H1 (cell line): ENCODE measurements around the gene CAMSAP1. TPM values are rescaled to one million over a fixed set of nuclear protein-coding genes. Genes with fewer than 3 reads are reported as not detected.

Experiments used
- CTCF ChIA-PET: fragments of 300-600 bp; sonication (Branson Sonifier 250); formaldehyde crosslinking; loops from one replicate; lab custom pipeline; 2021; ENCODE audit not compliant: partially characterized antibody; lab: Charles Lee
- POLR2A ChIA-PET: fragments of 300-600 bp; sonication (Branson Sonifier 250); formaldehyde crosslinking; loops from one replicate; lab custom pipeline; 2021; ENCODE audit warnings: inconsistent platforms; ENCODE audit not compliant: partially characterized antibody; lab: Charles Lee
- DNase-seq, 2 experiments: peaks; one replicate each; pipeline versions ENCODE4 v3.0.0 to v3.0.0-alpha.2; 2010 to 2022; ENCODE audit warnings: low spot score in 2 of 2, low read depth in 1 of 2, mixed read lengths in 1 of 2
- FAIRE-seq: peaks from 2 replicates; lab custom pipeline; 2011; peaks lifted over from hg19 to GRCh38; lab: Jason Lieb, UNC
- H2AFZ ChIP-seq: 2 replicates; pipeline ENCODE4 v1.8.1; 2012; ENCODE audit warnings: low read length, inconsistent platforms
- H2AK5ac ChIP-seq: 2 replicates; pipeline ENCODE4 v1.6.1; 2013; ENCODE audit warnings: low read depth, low read length
- H2BK120ac ChIP-seq: replicated peaks from 2 replicates; pipeline ENCODE3; 2013; ENCODE audit warnings: low read depth, low read length, inconsistent platforms
- H2BK12ac ChIP-seq: 2 replicates; pipeline ENCODE4 v1.6.1; 2013; ENCODE audit warnings: low read depth, low read length
- H2BK15ac ChIP-seq: 2 replicates; pipeline ENCODE4 v1.6.1; 2013; ENCODE audit warnings: low read length
- H2BK20ac ChIP-seq: 2 replicates; pipeline ENCODE4 v1.6.1; 2013; ENCODE audit warnings: low read length
- H2BK5ac ChIP-seq: 2 replicates; pipeline ENCODE4 v1.6.1; 2013; ENCODE audit warnings: low read depth, low read length
- H3K14ac ChIP-seq: 2 replicates; pipeline ENCODE4 v1.6.1; 2013; ENCODE audit warnings: inconsistent platforms; ENCODE audit not compliant: insufficient read length
- H3K18ac ChIP-seq: 2 replicates; pipeline ENCODE4 v1.6.1; 2013; ENCODE audit warnings: low read length; ENCODE audit errors: extremely low read depth
- H3K23ac ChIP-seq: 2 replicates; pipeline ENCODE4 v1.6.1; 2013; ENCODE audit warnings: inconsistent platforms; ENCODE audit not compliant: insufficient read length
- H3K23me2 ChIP-seq: 2 replicates; pipeline ENCODE4 v1.6.1; 2013; ENCODE audit warnings: low read depth, low read length
- H3K27ac ChIP-seq: 2 replicates; pipeline ENCODE4 v1.6.1; 2011; ENCODE audit warnings: low read depth, low read length, inconsistent platforms
- H3K27me3 ChIP-seq, 4 experiments: replicated peaks in 1 of 4; 1 replicate in 1 of 4; 2 replicates in 3 of 4; pipeline versions ENCODE4 v1.6.1 to v1.8.1; 2011 to 2013; ENCODE audit warnings: low read length in 3 of 4, mild to moderate bottlenecking in 3 of 4, inconsistent platforms in 2 of 4, mixed read lengths in 2 of 4, moderate library complexity in 1 of 4; ENCODE audit not compliant: control insufficient read depth in 3 of 4, insufficient read depth in 3 of 4; ENCODE audit errors: extremely low read depth in 1 of 4
- H3K36me3 ChIP-seq, 4 experiments: 2 replicates each; pipeline versions ENCODE4 v1.6.1 to v1.8.1; 2011 to 2013; ENCODE audit warnings: mild to moderate bottlenecking in 4 of 4, low read length in 3 of 4, moderate library complexity in 2 of 4, control low read depth in 1 of 4, inconsistent platforms in 1 of 4; ENCODE audit not compliant: insufficient read depth in 4 of 4, control insufficient read depth in 2 of 4
- H3K4ac ChIP-seq: replicated peaks from 2 replicates; pipeline ENCODE3; 2013; ENCODE audit warnings: low read length, low read depth, mixed read lengths, inconsistent platforms; ENCODE audit not compliant: insufficient read length
- H3K4me1 ChIP-seq, 4 experiments: replicated peaks in 1 of 4; 1 replicate in 1 of 4; 2 replicates in 3 of 4; pipeline versions ENCODE4 v1.6.1 to v1.8.1; 2011 to 2013; ENCODE audit warnings: low read length in 3 of 4, inconsistent platforms in 2 of 4, mixed read lengths in 1 of 4; ENCODE audit not compliant: insufficient read depth in 4 of 4, control insufficient read depth in 3 of 4
- H3K4me2 ChIP-seq, 2 experiments: 2 replicates each; pipeline versions ENCODE4 v1.6.1 to v1.8.1; 2011 to 2013; ENCODE audit warnings: low read depth in 2 of 2, low read length in 2 of 2, control low read depth in 1 of 2, inconsistent platforms in 1 of 2, mild to moderate bottlenecking in 1 of 2; ENCODE audit not compliant: insufficient read depth in 1 of 2
- H3K4me3 ChIP-seq, 4 experiments: fragments of 200-600, 300-600 bp in 1 of 4; sonication (generic), shearing (Covaris generic), sonication (Bioruptor Twin) in 1 of 4; 2 replicates each; pipeline versions ENCODE4 v1.5.1 to v1.8.1; 2011 to 2016; ENCODE audit warnings: low read length in 4 of 4, low read depth in 3 of 4, control low read depth in 2 of 4, inconsistent platforms in 2 of 4, mild to moderate bottlenecking in 2 of 4, mixed read lengths in 1 of 4, moderate library complexity in 1 of 4; ENCODE audit not compliant: insufficient read depth in 2 of 4; ENCODE audit errors: extremely low read depth in 1 of 4
- H3K56ac ChIP-seq: replicated peaks from 2 replicates; pipeline ENCODE3; 2013; ENCODE audit warnings: low read depth, mild to moderate bottlenecking, mixed read lengths, low read length, inconsistent platforms; ENCODE audit not compliant: insufficient read length
- H3K79me1 ChIP-seq: 2 replicates; pipeline ENCODE4 v1.6.1; 2013; ENCODE audit warnings: low read depth, low read length, control low read depth
- H3K79me2 ChIP-seq, 2 experiments: 2 replicates each; pipeline versions ENCODE4 v1.6.1 to v1.8.1; 2012 to 2013; ENCODE audit warnings: low read length in 2 of 2, mild to moderate bottlenecking in 2 of 2, inconsistent platforms in 1 of 2; ENCODE audit not compliant: insufficient read depth in 2 of 2, control insufficient read depth in 1 of 2
- H3K9ac ChIP-seq, 4 experiments: replicated peaks in 1 of 4; 1 replicate in 1 of 4; 2 replicates in 3 of 4; pipeline versions ENCODE4 v1.6.1 to v1.8.1; 2011 to 2013; ENCODE audit warnings: low read depth in 3 of 4, low read length in 3 of 4, control low read depth in 2 of 4, mild to moderate bottlenecking in 2 of 4, moderate library complexity in 2 of 4, inconsistent platforms in 1 of 4; ENCODE audit errors: extremely low read depth in 1 of 4
- H3K9me3 ChIP-seq, 2 experiments: 2 replicates each; pipeline versions ENCODE4 v1.6.1 to v1.8.1; 2012 to 2013; ENCODE audit warnings: mild to moderate bottlenecking in 2 of 2, moderate library complexity in 2 of 2, control low read depth in 1 of 2, inconsistent platforms in 1 of 2, low read depth in 1 of 2, low read length in 1 of 2, mixed read lengths in 1 of 2; ENCODE audit not compliant: insufficient read depth in 2 of 2
- H4K20me1 ChIP-seq, 2 experiments: replicated peaks in 1 of 2; 2 replicates each; pipeline versions ENCODE3 to v1.8.1; 2011 to 2013; ENCODE audit warnings: inconsistent platforms in 2 of 2, low read length in 2 of 2, mild to moderate bottlenecking in 1 of 2; ENCODE audit not compliant: insufficient read depth in 2 of 2, control insufficient read depth in 1 of 2
- H4K5ac ChIP-seq: 2 replicates; pipeline ENCODE4 v1.6.1; 2013; ENCODE audit warnings: low read length, low read depth, mixed read lengths, inconsistent platforms; ENCODE audit not compliant: insufficient read length
- H4K8ac ChIP-seq: 2 replicates; pipeline ENCODE4 v1.8.0; 2013; ENCODE audit warnings: mild to moderate bottlenecking, moderate library complexity, low read length, inconsistent platforms; ENCODE audit not compliant: insufficient read depth; ENCODE audit errors: extremely low read depth
- H4K91ac ChIP-seq: replicated peaks from 2 replicates; pipeline ENCODE3; 2013; ENCODE audit warnings: low read length, mixed read lengths, inconsistent platforms; ENCODE audit not compliant: insufficient read length
- E2F6 ChIP-seq: IDR thresholded peaks from 2 replicates; pipeline ENCODE4 v1.6.1; 2012; ENCODE audit warnings: inconsistent platforms
- GTF2F1 ChIP-seq: IDR thresholded peaks from 2 replicates; pipeline ENCODE4 v1.6.1; 2012; ENCODE audit warnings: low read depth, low read length, improper control_type of control experiment, borderline replicate concordance
- KDM1A ChIP-seq: fragments of 200-600, 300-600 bp; sonication (generic); IDR thresholded peaks from 2 replicates; pipeline ENCODE4 v1.7.1; 2016; ENCODE audit warnings: mild to moderate bottlenecking, low read length, borderline replicate concordance
- NRF1 ChIP-seq: IDR thresholded peaks from 2 replicates; pipeline ENCODE4 v1.6.1; 2011; ENCODE audit warnings: mild to moderate bottlenecking, low read depth, low read length, improper control_type of control experiment
- POU5F1 ChIP-seq: IDR thresholded peaks from 2 replicates; pipeline ENCODE4 v1.6.1; 2011; ENCODE audit warnings: low read depth, mild to moderate bottlenecking, low read length, moderate library complexity
- TAF1 ChIP-seq: IDR thresholded peaks from 2 replicates; pipeline ENCODE4 v1.6.1; 2011; ENCODE audit warnings: mild to moderate bottlenecking, low read depth, low read length
- WGBS, 2 experiments: shearing (Covaris generic) in 1 of 2; methylation state at CpG; one replicate each; pipeline versions ENCODE4 v1.1.6 to v1.1.7; 2013 to 2015; ENCODE audit warnings: low lambda C conversion rate in 2 of 2, mixed read lengths in 2 of 2, inconsistent platforms in 1 of 2, low coverage in 1 of 2, missing lambda C conversion rate in 1 of 2; ENCODE audit not compliant: insufficient replicate concordance in 2 of 2, insufficient coverage in 1 of 2, insufficient read length in 1 of 2; ENCODE audit errors: extremely low coverage in 1 of 2, missing lambda C conversion rate in 1 of 2; 5-methylcytosine and 5-hydroxymethylcytosine counted together
- polyA plus RNA-seq, 7 experiments: library from polyadenylated mRNA; depleted of rRNA in 3 of 7; stranded (reverse) in 5 of 7; unstranded in 2 of 7; fragments of >200 nt in 5 of 7; fragments of 200-250 nt in 2 of 7; gene quantifications; 1 replicate in 5 of 7; 2 replicates in 1 of 7; 4 replicates in 1 of 7; pipeline versions ENCODE4 v1.2.1 to v1.2.3, GENCODE V29; 2011 to 2013; ENCODE audit warnings: missing spikeins in 2 of 7, mixed read lengths in 2 of 7
- total RNA-seq: library from RNA; stranded (reverse); fragmentation: NEBNext Ultra II Directional; extraction: Animal tissue kit (Norgen Biotek cat#: 25700); gene quantifications from 2 replicates; pipeline ENCODE4 v1.2.1, GENCODE V29; 2021

CAMSAP1 gene
- total and polyA plus RNA-seq, 2 of the 8 experiments (the other 6 are each of a cell fraction or from before 2014, with no cell fraction given): 13.4 to 44.0 TPM

GRCh38 chr9:135902655-135903357 lies 4.5 kb downstream of the CAMSAP1 start:
- H3K18ac ChIP-seq: no peak overlapping the region
- FAIRE-seq (no peak), DNase-seq (no peak)
- H3K4me3 ChIP-seq: peak overlapping the region in 1 of 4 experiments; percentile 14; a peak in 1 of 8 replicates
- H3K4me1 ChIP-seq: peaks cover 9 to 13% (median 9%) of the 10 kb centered on the region in 4 experiments; a peak in 6 of 7 replicates
- CTCF ChIA-PET: interaction anchor here (0.6 to 1.6 kb wide), 4 partner anchors 25 to 220 kb away, joined by 3 to 4 read pairs (median 4); no protein-coding TSS in a partner anchor
- no peak overlapping the region for H4K5ac ChIP-seq
- no peak overlapping the region for H3K4ac ChIP-seq
- H4K8ac ChIP-seq: no peak overlapping the region
- no peak overlapping the region for H3K56ac ChIP-seq
- H2BK15ac ChIP-seq: no peak overlapping the region
- H3K23ac ChIP-seq: no peak overlapping the region
- WGBS, 2 experiments: 88% methylated on average over 12 of the region's 12 CpGs; no CpG with 5 or more reads in 1 of the 2 experiments
- 0 out of 2 replicates have a peak overlapping the region, but pooled peaks have one; percentile 9 for H2AK5ac ChIP-seq
- no peak overlapping the region for H2BK12ac ChIP-seq
- no peak overlapping the region for H4K91ac ChIP-seq
- no peaks in the 10 kb centered on the region for H3K9me3 ChIP-seq
- no peak overlapping the region for H2BK5ac ChIP-seq
- H2BK20ac ChIP-seq: no peak overlapping the region
- H3K9ac ChIP-seq: no peak overlapping the region
- H3K23me2 ChIP-seq: peaks cover 3% of the 10 kb centered on the region
- peaks cover 13% of the 10 kb centered on the region for H3K79me1 ChIP-seq
- peak overlapping the region in 1 of 2 experiments; percentile 68; a peak in 2 of 4 replicates for H3K4me2 ChIP-seq
- no peaks in the 10 kb centered on the region for H3K27me3 ChIP-seq
- H3K36me3 ChIP-seq: peaks cover 0 to 5% (median 0%) of the 10 kb centered on the region in 4 experiments; a peak in 2 of 8 replicates
- no peak overlapping the region for H3K27ac ChIP-seq
- no peak overlapping the region for H2BK120ac ChIP-seq
- peaks cover 16 to 28% of the 10 kb centered on the region in 2 experiments for H4K20me1 ChIP-seq
- TF ChIP-seq POU5F1 (no peak), E2F6 (0 out of 2 replicates have a peak, but pooled peaks have one; percentile 17), GTF2F1 (no peak), NRF1 (no peak), KDM1A (no peak), TAF1 (no peak)
- POLR2A ChIA-PET: no interaction called here
- H2AFZ ChIP-seq: no peak overlapping the region
- H3K14ac ChIP-seq: no peak overlapping the region
- peaks cover 69 to 89% of the 10 kb centered on the region in 2 experiments for H3K79me2 ChIP-seq
